GM21447 (cell line): ENCODE data around the gene TMPRSS3.

Experiments
- ATAC-seq: cut with Tn5 transposase; IDR thresholded peaks from one replicate; pipeline ENCODE4 v1.9.1; 2021; ENCODE audit not compliant: unreplicated experiment

The TMPRSS3 gene

GRCh38 chr21:42390193-42390592 lies 5.7 kb downstream of the TMPRSS3 start:
- ATAC-seq: no peak

GRCh38 chr21:42389449-42389835 lies 6.4 kb downstream of the TMPRSS3 start:
- ATAC-seq: no peak

GRCh38 chr21:42388740-42389448 lies 7.0 kb downstream of the TMPRSS3 start:
- no peak for ATAC-seq

DNA sequence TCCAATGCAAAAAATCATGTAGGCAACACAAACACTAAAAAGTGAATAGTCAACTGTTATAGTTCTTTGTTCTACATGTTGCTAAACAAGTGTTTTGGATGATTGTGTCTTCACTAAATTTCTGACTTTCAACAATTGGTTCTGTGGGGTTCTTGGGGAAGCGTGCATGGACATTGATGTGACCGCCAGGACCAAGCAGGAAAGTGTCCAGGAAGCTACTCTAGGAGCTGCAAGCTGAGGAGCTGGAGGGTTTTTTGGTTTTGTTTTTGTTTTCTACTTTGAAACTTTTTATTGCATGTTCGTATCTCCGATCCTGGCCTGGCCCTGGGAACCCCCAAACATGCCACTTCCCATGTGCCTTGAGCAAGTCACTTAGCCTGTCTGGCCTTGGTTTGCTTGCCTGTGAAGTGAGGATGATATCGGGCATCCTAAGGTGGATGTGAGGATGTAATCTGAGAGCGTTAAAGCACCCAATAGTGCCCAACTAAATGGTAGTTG lies 8.0 kb downstream of the TMPRSS3 start:
- no peak for ATAC-seq

GRCh38 chr21:42387164-42387563 lies 8.7 kb downstream of the TMPRSS3 start:
- ATAC-seq: no peak

DNA sequence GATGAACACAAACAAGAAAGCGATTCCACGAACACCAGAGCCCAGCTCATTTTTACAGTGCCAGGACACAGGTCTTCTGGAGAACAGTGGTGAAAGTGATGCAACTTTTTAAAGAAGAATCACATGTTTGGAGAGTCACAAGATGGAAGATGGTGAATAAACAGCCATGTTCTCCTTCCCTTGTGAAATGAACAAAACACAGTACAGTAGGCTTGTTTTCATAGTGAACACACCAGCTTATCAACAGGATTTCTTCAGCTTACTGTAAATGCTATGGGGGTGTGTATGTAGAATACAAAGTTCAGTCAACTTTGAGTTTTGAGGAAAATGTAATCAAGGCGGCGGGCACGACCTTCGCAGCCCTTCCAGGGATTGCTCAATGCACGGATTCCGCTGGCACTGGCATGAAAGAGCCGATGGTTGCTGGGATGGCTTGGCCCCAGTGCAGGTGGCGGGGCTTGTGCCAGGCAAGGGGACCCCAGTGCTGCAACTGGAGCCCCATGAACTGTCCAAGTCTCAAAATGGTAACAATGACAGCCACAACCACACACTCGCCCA lies 9.7 kb downstream of the TMPRSS3 start:
- no peak for ATAC-seq

DNA sequence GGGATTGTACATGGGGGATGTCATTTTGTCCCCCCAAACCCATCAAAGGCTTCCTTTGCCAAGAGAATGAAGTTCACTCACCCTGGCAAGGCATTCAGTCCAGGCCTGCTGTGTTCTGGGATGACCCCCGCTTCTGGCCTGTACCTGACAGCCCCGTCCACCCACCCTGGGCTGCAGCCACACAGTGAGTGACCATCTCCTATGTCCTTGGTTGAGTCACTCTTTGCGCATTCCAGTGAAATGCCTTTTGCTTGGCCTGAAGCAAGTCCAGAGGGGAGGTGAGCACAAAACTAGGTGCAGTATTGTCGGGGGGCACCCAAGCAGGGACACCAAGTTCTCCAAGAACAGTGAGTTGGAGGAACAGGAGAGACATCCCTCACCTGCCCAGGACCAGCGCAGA lies 10.2 kb downstream of the TMPRSS3 start:
- ATAC-seq: no peak

DNA sequence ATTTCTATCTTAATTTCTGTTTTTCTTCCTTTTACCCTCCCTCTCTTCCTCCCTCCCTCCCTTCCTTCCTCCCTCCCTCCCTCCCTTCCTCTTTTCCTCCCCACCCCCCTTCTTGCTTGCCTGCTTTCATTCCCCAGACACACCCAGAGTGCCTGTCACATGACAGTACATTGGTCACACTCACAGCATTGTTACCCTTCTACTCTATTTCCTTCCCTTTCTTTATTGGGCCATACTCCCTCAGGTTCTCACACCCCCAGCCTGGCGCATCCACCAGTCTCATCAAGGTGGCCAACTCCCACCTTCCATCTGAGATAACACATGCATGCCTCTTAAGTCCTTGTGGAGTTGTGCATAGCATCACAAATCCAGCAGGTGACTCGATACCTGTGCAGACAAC lies 10.9 kb downstream of the TMPRSS3 start:
- ATAC-seq: no peak

GRCh38 chr21:42384156-42384945 lies 11.5 kb downstream of the TMPRSS3 start:
- no peak for ATAC-seq

- no peak for ATAC-seq
Measured at GRCh38 chr21:42383331-42383730, 12.5 kb downstream of the TMPRSS3 start.

DNA sequence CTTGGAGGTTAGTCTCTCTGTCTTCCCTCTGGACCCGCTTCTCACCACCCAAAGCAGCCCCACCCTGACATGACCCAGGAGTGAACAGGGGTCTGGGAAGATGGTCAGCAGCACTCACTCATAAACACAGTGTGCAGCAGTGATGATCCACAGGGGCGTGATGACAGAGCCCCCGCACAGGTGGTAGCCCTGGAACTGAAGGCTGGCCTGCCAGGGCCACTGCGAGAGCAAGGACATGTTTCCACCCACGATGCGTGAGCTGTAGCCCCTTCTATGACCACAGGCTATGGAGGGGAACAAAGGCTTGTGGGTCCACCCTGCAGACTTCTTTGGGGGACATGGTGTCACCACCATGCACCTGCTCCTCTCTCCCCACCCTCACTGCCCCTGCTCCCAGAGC lies 12.9 kb downstream of the TMPRSS3 start:
- no peak for ATAC-seq

GRCh38 chr21:42381347-42381984 lies 14.4 kb downstream of the TMPRSS3 start:
- no peak for ATAC-seq

DNA sequence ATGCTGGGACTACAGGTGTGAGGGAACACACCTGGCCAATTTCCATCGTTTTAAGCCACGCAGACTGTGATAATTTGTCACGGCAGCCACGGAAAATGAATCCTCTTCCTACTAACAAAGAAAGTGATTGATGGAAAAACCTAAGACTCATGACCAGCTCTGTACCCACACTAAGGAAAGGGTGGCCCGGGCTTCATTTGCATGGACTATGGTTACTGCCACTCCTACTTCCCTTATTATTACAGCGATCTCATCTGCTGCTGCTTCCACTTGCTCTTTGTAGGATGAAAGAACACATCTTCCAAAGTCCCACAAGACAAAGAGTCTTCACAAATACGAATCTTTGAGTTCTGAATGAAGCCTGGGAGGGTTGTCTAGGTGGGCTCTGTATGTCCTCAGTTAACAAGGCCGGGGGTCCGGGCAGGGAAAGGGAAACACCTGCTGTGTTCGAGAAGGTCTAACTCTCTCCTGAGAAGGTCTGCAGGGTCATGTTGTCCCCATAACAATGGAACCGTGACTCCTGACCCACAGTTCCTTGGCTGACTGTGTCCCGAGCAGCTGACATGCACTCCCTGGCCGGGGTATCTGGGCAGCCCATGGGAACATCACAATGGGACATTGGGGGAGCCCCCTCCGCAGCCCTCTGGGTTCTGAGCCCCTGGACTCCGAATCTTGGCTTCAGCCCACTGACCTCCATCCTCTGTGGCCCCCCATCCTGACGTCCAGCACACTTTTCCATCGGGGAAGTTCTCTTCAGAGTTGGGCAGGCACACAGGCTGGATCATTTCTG lies 16.2 kb downstream of the TMPRSS3 start:
- no peak for ATAC-seq

- no peak for ATAC-seq
Measured at GRCh38 chr21:42378418-42378817, 17.4 kb downstream of the TMPRSS3 start.

- ATAC-seq: no peak
Measured at GRCh38 chr21:42377951-42378340, 17.9 kb downstream of the TMPRSS3 start.

GRCh38 chr21:42377211-42377950 lies 18.5 kb downstream of the TMPRSS3 start:
- ATAC-seq: no peak

DNA sequence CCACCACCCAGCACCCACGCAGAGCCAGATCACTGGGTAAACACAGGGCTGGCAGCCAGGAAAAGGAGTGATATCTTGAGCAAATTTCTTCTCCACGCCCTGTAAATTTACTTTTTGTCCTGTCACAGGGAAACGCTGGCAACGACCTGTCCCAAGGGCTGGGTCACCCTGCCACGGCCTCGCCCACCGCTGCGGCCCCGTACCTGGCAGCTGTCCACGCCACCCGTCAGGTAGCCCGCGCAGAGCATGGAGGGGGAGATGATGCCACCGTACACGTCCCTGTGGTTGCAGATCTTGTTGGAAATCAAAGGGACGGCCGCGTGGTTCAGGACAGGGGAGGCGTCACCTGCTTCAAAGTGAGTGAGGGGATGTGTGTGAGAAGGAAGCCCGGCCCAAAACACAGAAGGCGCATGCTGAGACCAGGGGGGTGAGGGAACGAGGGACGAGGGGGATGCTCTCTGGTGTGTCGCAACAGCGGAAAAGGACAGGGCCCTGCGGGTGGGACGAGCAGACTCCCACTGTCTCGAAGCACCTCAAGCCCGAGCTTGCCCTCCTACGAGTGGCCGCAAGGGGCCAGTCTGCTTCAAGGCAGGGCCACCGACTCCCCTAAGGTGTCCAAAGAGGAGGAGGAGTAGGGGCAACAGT lies 19.4 kb downstream of the TMPRSS3 start:
- no peak for ATAC-seq

DNA sequence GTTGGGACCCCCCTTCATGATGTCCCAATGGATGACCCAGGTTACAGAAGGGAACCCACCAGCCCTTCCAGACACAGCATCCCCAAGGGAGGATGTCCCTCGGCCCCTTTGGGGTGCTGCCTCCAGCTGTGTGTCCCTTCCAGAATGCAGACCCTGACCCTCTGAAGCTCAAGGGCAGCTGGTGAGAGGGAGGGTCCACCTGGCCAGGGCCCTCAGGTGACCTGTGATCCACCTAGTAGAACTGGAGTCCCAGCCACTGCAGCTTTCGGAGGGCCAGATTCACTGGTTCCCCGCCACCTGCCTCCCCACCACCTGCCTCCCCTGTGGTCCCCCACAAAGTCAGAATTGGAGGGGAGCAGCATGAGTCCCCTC lies 19.9 kb downstream of the TMPRSS3 start:
- no peak for ATAC-seq

GRCh38 chr21:42375506-42375905 lies 20.3 kb downstream of the TMPRSS3 start:
- ATAC-seq: no peak
